GM19023 (cell line): Measurements from ENCODE around the gene GORAB.

ENCODE experiments used
- ATAC-seq: cut with Tn5 transposase; IDR thresholded peaks from one replicate; pipeline ENCODE4 v1.9.1; 2021; ENCODE audit warnings: mild to moderate bottlenecking, moderate library complexity; ENCODE audit not compliant: unreplicated experiment

The GORAB gene, protein sequence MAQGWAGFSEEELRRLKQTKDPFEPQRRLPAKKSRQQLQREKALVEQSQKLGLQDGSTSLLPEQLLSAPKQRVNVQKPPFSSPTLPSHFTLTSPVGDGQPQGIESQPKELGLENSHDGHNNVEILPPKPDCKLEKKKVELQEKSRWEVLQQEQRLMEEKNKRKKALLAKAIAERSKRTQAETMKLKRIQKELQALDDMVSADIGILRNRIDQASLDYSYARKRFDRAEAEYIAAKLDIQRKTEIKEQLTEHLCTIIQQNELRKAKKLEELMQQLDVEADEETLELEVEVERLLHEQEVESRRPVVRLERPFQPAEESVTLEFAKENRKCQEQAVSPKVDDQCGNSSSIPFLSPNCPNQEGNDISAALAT

DNA sequence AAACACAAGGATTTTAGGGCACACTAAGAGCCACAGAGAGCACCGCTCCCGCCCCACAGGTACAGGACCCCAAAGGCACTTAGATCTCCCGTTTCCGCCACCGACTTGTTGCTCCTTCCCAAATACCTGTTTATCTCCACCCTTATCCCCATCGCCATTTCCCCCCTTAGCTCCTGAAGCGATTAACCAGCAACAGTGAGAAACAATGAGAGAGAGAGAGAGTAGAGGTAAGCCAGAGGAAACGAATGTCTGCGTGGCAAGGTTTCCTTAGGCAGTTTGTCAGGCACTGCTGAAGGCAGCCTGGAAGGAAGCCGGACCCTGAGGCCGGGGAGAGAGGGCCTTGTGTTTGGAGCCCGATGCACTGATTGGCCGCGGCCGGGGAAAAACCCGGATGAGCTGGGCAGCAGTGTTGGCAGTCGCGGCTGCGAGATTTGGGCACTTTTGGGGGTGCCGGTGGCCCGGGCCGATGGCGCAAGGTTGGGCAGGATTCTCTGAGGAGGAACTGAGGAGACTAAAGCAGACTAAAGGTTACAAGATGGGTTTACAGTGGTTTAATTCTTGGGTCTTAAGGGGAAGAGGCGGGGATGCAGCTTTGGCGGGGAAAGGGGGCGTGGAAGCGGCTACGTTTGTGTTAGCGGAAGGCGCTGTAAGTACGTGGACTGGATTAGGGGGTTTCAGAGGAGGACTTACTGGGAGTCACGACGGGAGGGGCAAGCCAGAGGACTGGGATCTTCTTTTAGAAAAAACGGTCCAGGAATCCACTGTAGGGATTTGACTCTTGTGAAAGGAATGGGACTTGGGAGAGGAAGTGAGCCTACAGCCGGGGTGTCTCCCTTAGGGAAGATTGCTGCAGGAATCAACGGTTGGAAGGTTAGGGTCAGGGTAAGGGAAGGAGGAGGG is at the start of gene GORAB:
TSS of gene GORAB (plus strand) at position 409 of the 900 bp plus-strand sequence. CDS start at position 467, 58 bp downstream.
- peak; percentile 99 for ATAC-seq

- no peak for ATAC-seq
Measured at GRCh38 chr1:170483051-170483450, 48.9 kb upstream of the GORAB start.

GRCh38 chr1:170487503-170487902 is 44.5 kb upstream of the GORAB start:
- ATAC-seq, result no peak

- ATAC-seq, result no peak
Measured at GRCh38 chr1:170491291-170491690, 40.7 kb upstream of the GORAB start.

GRCh38 chr1:170494369-170494768 is 37.6 kb upstream of the GORAB start:
- ATAC-seq, result no peak

GRCh38 chr1:170495006-170495405 is 37.0 kb upstream of the GORAB start:
- no peak for ATAC-seq

- no peak for ATAC-seq
Measured at GRCh38 chr1:170498876-170499275, 33.1 kb upstream of the GORAB start.

GRCh38 chr1:170503665-170504064 is 28.3 kb upstream of the GORAB start:
- no peak for ATAC-seq

DNA sequence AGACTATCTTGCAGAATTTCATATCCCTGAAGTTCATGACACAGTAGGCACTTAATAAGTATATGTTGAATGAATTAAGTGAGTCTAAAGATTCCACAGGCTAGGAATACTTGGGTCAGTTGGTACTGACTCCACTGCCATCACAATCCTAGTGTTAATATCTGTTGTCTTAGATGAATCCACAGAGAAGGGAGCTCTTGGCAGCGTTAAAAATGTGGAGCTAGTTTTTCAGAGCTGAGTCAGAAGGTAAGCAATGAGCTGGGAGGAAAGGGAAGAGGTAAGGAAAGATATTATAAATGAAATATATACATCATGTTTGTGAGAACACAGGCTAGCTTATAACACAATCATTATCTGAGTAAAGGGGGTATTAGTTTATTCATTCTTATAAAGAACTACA is 21.8 kb upstream of the GORAB start:
- ATAC-seq, result no peak

DNA sequence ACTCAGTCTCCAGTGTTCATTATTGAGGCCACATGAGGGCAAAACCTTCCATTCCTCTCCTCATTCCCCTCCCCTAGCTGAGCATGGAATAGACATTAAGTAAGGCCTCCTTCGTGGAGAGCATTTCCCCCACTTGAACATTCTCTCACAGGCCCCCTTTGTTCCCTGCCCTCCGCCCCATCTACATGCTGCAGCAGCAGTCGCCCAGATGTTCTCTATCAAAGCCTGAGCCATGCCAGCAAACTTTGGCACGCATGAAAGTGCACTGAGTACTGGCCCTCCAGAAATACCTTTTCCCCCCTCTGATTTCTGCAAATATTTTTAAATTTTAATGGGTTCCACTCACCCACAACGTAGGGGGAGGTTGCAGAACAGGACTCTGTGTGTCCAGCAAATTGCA is 20.9 kb upstream of the GORAB start:
- no peak for ATAC-seq

DNA sequence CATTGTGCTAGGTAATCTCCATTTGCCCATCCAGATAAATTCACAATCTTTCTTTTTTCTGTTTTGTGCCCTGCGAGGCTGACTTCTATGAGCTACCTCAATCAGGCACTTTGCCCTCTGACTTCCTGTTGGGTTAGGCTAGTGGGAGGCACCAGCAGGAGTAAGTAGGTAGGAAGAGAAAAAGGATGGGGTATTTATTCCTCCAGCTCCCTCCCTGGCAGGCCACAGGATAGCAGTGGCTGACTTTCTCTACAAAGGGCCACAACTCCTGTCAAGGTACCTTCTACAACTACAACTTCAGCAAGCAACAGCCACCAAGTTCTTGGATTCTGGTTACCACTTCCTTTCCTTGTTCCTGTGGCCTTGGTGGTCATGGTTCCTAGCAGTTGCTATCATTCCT is 18.8 kb upstream of the GORAB start:
- ATAC-seq, result no peak

DNA sequence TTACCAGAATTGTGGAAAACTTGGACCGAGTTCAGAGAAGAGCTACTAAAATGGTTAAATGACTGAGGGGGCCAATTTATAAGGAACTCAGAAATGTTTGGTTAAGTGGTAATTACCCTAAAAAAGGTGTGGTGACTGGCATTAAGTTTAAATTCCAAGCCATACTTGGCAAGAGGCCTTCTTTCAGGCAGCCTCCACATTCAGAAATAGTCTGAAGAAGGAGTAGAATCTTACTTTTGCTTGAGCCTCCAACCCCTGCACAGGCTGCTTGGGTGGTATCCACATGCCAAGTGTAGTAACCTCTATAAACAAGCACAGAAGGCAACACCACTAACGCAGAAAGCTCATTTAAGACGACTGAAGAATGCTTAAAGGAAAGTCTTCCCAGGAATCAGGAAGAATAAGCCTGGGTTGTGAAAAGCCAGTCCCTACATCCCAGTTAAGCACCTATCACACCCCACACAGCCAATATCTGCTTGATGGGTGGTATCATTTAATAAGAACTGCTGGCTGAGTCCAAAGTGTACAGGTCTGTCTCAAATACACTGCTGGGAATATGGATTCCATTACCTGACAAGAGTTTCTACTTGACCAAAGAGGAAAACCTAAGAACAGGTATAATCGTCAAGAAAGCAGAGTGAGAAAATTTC is 13.7 kb upstream of the GORAB start:
- ATAC-seq, result no peak

DNA sequence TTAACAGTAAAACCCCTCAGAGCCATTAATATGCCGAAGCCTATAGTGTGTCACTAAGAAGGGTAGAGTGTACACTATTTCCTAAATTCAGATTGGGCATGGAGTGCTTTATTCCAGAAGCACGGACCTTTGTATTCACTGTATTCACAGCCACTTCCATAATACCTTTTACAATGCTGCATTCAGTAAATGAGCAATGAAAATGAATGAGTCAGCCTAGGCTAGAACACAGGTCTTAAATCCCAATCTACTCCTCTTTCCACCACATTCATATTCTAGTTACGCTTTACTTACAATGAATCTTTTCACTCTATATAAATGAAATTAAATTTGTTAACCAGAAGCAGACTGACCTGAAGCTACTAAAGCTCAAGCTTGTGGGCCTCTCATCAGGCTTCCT is 13.0 kb upstream of the GORAB start:
- ATAC-seq, result no peak

DNA sequence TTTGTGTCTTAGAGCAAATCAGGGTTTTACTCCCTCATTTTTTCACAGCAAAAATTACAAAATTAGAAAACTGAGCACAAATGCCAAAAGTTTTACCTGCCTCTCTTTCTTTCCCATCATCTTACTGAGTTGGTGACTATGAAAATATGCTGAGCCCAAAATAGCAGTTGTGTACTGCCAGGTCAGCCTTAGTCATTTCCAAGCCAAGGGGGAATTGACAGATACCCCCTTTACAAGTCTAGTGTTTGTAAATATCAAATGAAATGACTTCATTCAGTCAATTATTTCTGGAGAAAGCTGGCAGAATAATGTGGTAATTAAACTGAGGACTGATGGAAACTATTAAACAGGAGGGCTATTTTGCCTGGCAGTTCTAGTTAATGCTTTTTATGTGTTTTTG is 11.4 kb upstream of the GORAB start:
- no peak for ATAC-seq

- no peak for ATAC-seq
Measured at GRCh38 chr1:170521818-170522217, 10.1 kb upstream of the GORAB start.

DNA sequence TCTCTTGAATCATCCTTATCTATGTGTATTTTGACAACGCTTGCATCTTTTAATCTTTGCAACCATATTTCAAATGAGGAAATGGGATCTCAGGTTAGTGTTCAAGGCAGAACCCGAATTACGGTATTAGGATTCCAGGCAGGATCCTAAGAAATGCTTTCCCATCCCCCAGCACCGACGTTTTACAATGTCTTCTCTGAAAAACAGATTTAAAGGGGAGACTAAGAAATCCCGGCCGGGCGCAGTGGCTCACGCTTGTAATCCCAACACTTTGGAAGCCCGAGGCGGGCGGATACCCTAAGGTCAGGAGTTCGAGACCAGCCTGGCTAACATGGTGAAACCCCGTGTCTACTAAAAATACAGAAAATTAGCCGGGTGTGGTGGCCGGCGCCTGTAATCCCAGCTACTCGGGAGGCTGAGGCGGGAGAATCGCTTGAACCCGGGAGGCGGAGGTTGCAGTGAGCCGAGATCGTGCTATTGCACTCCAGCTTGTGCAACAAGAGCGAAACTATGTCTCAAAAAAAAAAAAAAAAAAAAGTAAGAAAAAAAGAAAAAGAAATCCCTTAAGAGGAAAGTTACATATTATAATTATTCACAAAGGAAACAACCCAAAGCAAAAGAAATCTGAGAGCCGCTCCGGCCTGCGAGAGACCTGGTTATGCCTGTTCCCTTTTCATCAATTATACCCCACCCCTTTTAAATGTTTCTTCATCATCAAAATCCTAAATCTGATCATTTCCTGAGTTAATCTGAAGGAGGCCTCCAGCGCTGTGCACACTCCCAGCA is 801 bp upstream of the GORAB start:
- ATAC-seq, result peak; percentile 12

- ATAC-seq, result no peak
Measured at GRCh38 chr1:170533298-170533697, 1.3 kb downstream of the GORAB start.

DNA sequence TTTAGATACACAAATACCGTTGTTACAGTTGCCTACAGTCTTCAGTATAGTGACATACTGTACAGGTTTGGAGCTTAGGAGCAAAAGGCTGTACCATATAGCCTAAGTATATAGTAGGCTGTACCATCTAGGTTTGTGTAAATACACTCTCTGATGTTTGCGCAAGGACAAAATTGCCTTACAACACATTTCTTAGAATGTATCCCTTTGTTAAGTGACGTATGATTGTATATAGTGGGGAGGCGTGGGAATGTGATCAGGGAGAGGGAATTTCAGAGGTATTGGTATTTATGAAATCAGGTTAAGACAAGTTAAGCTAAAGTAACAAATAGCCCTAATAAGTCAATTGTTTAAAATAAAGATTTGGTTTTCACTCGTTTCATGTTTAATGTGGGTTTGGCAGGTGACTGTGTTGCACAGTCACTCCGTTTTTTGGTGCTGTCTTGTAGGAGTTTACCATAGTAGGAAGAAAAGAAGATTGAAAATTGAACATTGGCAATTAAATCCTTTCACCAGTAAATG is 2.7 kb downstream of the GORAB start:
- ATAC-seq, result no peak

DNA sequence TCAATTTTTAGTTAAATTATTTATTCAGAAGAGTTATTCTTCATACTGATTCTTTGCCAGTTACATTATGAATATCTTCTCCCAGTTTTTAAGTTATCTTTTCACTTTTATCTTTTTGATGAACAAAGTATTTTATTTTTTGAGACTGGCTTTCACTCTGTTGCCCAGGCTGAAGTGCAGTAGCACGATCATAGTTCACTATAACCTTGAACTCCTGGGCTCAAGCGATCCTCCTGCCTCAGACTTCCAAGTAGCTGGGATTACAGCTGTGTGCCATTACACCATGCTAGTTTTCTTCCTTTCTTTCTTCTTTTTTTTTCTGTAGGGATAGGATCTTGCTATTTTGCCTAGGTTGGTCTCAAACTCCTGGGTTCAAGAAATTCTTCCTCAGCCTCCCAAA is 3.5 kb downstream of the GORAB start:
- ATAC-seq, result no peak

DNA sequence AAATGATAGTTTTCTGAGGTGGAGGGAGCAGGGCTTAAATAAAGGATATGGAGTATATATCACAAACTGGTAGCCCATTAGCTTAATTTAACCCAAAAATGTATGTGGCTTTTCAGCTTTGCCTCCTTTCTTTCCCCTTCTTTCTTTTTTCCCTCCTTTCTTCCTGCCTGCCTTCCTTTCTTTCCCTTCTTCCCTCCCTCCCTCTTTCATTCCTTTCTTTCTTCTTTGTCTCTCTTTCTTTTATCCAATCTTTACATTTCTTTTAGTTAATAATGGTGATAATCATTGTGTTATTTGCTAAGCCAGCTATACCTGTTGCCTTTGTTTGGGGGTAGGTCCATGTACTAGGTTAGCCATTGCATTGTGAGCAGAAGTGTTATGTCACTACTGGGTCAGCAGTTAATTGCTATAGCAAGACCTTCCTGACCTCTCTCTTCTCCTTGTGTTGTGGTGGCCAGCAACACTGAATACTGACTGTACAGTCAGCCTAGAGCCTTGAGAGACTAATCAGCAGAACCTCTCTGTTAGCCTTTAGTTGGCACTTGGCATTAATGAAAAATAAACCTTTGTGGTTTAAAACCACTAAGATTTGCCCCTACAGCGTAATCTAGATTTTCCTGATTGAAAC is 5.1 kb downstream of the GORAB start:
- no peak for ATAC-seq
